Stimulated activated naive CD8-positive, alpha-beta T cell treated with anti-CD3 and anti-CD28 coated beads, Interleukin-15, Interleukin-2, amounts not matched to agents 100 ng/mL and 50 ng/mL, for 24 hours (primary cell): ENCODE measurements around the gene LINC01488.

Source experiments
- H3K27ac Mint-ChIP-seq: one replicate; pipeline ENCODE4 v1.8.0; 2021; ENCODE audit warnings: mild to moderate bottlenecking, mixed read lengths
- H3K27me3 Mint-ChIP-seq: one replicate; pipeline ENCODE4 v1.8.0; 2021; ENCODE audit warnings: mixed read lengths
- H3K36me3 Mint-ChIP-seq: one replicate; pipeline ENCODE4 v1.8.0; 2021; ENCODE audit warnings: low read depth, mixed read lengths
- H3K4me1 Mint-ChIP-seq: one replicate; pipeline ENCODE4 v1.8.0; 2021; ENCODE audit warnings: low read depth, mixed read lengths
- H3K4me3 Mint-ChIP-seq: one replicate; pipeline ENCODE4 v1.8.0; 2021; ENCODE audit warnings: mild to moderate bottlenecking, mixed read lengths
- H3K9me3 Mint-ChIP-seq: one replicate; pipeline ENCODE4 v1.8.0; 2021; ENCODE audit warnings: mixed read lengths

Gene LINC01488

DNA sequence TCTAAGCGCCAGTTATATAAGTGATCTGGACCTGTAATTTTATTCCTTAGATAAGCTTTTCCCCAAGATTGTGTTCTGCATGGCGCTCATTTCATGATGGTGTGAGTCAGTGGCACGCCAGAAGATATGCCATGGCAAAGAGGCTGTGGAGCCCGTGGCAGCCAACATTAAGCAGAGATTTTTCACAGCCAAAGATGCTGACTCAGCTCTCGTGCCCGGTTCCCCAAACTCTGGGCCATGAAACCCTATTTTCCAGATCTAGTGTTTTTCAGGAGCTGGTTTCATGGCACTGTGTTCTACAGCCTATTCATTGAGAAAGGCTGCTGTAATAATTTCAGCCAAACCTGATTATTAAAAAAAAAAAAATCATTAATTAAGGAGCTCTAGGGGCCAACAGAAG is 15.4 kb upstream of the LINC01488 start:
- Mint-ChIP-seq H3K4me3 (no peak overlapping the region), H3K36me3 (no peaks in the 10 kb centered on the region), H3K27me3 (peaks cover 10% of the 10 kb centered on the region), H3K4me1 (no peaks in the 10 kb centered on the region), H3K9me3 (peaks cover 5% of the 10 kb centered on the region), H3K27ac (no peak overlapping the region)

- Mint-ChIP-seq H3K4me1 (no peaks in the 10 kb centered on the region), H3K4me3 (no peak overlapping the region), H3K27me3 (peaks cover 9% of the 10 kb centered on the region), H3K9me3 (no peaks in the 10 kb centered on the region), H3K27ac (no peak overlapping the region), H3K36me3 (no peaks in the 10 kb centered on the region)
Measured at GRCh38 chr11:69467196-69467595, 14.3 kb upstream of the LINC01488 start.

- H3K27me3 Mint-ChIP-seq: peaks cover 7% of the 10 kb centered on the region
- no peaks in the 10 kb centered on the region for H3K9me3 Mint-ChIP-seq
- no peak overlapping the region for H3K4me3 Mint-ChIP-seq
- no peak overlapping the region for H3K27ac Mint-ChIP-seq
- H3K36me3 Mint-ChIP-seq: no peaks in the 10 kb centered on the region
- no peaks in the 10 kb centered on the region for H3K4me1 Mint-ChIP-seq
Measured at GRCh38 chr11:69467646-69468045, 13.8 kb upstream of the LINC01488 start.

GRCh38 chr11:69468221-69468620 is 13.2 kb upstream of the LINC01488 start:
- H3K36me3 Mint-ChIP-seq: no peaks in the 10 kb centered on the region
- H3K4me1 Mint-ChIP-seq: no peaks in the 10 kb centered on the region

GRCh38 chr11:69468911-69469885 is 12.3 kb upstream of the LINC01488 start:
- no peaks in the 10 kb centered on the region for H3K4me1 Mint-ChIP-seq
- H3K36me3 Mint-ChIP-seq: no peaks in the 10 kb centered on the region
- H3K4me3 Mint-ChIP-seq: no peak overlapping the region
- H3K27ac Mint-ChIP-seq: no peak overlapping the region
- H3K9me3 Mint-ChIP-seq: peaks cover 3% of the 10 kb centered on the region
- H3K27me3 Mint-ChIP-seq: peaks cover 7% of the 10 kb centered on the region

More at GRCh38 chr11:69468221-69468620, 13.2 kb upstream of the LINC01488 start:
- Mint-ChIP-seq H3K27me3 (peaks cover 7% of the 10 kb centered on the region), H3K9me3 (no peaks in the 10 kb centered on the region), H3K4me3 (no peak overlapping the region), H3K27ac (no peak overlapping the region)

DNA sequence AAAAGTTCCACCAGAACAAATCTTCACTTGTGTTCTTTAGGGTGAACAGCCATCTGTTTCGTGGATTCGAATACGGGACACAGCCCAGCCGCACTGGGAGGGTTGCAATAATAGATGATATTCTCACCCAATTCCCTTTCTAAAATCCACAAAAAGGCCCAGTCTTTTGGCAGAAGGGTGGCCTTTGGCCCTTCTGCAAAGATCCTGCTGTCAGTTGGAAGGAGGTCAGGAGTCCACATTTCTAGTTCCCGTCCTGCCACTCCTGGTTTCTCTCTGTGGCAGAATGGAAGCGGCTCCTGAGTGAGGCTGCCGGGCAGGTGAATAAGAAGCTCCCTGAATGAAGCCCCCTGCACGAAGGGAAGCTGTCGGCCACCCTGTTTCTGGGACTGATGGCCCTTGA is 11.2 kb upstream of the LINC01488 start:
- peaks cover 3% of the 10 kb centered on the region for H3K9me3 Mint-ChIP-seq
- H3K4me3 Mint-ChIP-seq: no peak overlapping the region
- peaks cover 7% of the 10 kb centered on the region for H3K27me3 Mint-ChIP-seq
- no peak overlapping the region for H3K27ac Mint-ChIP-seq
- no peaks in the 10 kb centered on the region for H3K4me1 Mint-ChIP-seq
- H3K36me3 Mint-ChIP-seq: no peaks in the 10 kb centered on the region

GRCh38 chr11:69470793-69471728 is 10.4 kb upstream of the LINC01488 start:
- no peaks in the 10 kb centered on the region for H3K4me1 Mint-ChIP-seq
- H3K27ac Mint-ChIP-seq: no peak overlapping the region
- no peaks in the 10 kb centered on the region for H3K36me3 Mint-ChIP-seq
- peaks cover 7% of the 10 kb centered on the region for H3K27me3 Mint-ChIP-seq
- H3K9me3 Mint-ChIP-seq: peaks cover 3% of the 10 kb centered on the region
- H3K4me3 Mint-ChIP-seq: no peak overlapping the region

- Mint-ChIP-seq H3K27me3 (peaks cover 7% of the 10 kb centered on the region), H3K4me3 (no peak overlapping the region), H3K4me1 (no peaks in the 10 kb centered on the region), H3K36me3 (no peaks in the 10 kb centered on the region), H3K27ac (no peak overlapping the region), H3K9me3 (peaks cover 3% of the 10 kb centered on the region)
Measured at GRCh38 chr11:69471729-69472540, 9.5 kb upstream of the LINC01488 start.

DNA sequence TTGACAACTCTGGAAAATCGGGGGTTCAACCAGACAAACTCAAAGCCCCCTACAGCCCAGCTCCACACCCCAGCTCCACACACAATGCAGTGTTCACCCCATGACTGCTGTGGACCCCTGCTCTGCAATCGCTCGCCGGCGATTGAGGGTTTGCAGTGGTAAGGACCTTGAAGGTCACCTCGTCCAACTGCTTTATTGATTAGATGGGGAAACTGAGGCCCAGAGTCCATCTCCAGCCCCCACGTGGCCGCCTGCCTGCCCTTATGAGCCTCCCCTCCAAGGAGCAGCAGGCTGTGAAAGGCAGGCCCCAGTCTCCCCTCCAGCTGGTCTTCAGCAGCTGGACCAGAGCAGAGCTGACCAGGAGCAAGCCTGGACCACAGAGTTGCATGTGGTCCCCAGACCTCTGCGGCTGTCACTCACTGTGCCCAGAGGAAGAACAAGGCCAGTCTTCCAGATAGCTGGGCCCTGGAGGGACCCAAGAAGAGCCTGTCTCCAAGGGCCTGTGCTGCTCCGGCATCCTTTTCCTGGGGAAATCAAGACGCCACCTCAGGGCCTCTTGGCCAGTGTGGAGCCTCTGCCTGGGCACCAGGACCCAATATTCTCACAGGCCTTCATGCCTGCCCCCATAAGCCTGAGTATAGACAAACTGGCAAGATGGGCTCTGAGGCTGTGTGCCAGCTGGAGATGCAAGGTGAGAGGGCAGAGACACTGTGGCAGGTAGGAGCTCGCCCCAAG is 8.8 kb upstream of the LINC01488 start:
- Mint-ChIP-seq H3K36me3 (no peaks in the 10 kb centered on the region), H3K27me3 (peaks cover 7% of the 10 kb centered on the region), H3K27ac (no peak overlapping the region), H3K4me1 (no peaks in the 10 kb centered on the region), H3K4me3 (no peak overlapping the region), H3K9me3 (peaks cover 3% of the 10 kb centered on the region)

GRCh38 chr11:69473276-69473845 is 8.1 kb upstream of the LINC01488 start:
- Mint-ChIP-seq H3K4me1 (no peaks in the 10 kb centered on the region), H3K4me3 (no peak overlapping the region), H3K27ac (no peak overlapping the region), H3K27me3 (peaks cover 7% of the 10 kb centered on the region), H3K36me3 (no peaks in the 10 kb centered on the region), H3K9me3 (peaks cover 3% of the 10 kb centered on the region)

DNA sequence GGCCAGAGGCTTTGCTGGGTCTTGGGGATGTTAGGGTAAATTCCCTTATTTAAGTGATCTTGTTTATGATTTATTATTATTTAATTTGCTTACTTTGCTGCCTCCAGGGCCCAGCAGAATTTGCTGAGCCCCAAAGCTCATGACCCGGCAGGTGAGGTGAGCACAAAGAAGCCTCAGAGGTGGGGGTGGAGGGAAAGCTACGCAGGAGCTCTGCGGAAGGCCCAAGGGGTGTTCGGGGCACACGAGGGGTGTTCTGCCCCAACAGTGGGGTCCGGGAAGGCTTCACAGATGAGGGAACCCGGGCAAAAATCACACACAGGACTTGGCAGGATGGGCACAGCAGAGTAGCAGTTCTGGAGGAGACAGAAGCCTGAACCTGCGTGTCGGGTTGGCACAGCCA is 6.7 kb upstream of the LINC01488 start:
- H3K27ac Mint-ChIP-seq: no peak overlapping the region
- H3K9me3 Mint-ChIP-seq: peaks cover 3% of the 10 kb centered on the region
- no peaks in the 10 kb centered on the region for H3K4me1 Mint-ChIP-seq
- H3K4me3 Mint-ChIP-seq: no peak overlapping the region
- H3K36me3 Mint-ChIP-seq: no peaks in the 10 kb centered on the region
- peaks cover 7% of the 10 kb centered on the region for H3K27me3 Mint-ChIP-seq

DNA sequence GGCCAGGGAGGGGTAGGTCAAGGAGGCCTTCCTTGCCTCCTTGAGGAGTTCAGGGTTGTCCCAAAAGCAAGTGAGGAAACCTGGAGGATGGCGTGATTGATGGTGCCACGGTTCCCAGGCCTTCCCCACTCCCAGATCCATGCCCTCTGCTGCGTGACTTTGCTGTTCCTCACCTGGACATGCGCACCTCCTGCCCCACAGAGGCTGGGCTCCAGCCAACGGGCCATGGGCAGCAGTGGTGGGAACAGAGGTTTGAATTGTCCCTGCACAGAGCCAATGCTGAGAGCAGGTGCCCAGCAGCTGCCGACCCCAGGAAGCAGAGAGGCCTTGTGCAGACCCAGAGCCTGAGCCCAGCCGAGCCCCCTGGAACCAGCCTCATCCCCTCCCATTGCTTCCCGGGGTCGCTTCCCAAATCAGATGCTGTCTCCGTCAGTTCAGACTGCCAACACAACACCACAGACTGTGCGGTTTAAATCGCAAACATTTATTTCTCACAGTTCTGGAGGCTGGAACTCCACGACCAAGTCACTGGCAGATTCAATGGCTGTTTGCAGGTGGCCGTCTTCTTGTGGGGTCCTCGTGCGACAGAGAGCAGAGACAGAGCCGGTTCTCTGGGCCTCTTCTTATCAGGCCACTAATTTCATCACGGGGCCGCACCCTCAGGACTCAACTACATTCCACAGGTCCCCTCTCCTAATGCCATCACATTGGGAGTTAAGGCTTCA is 6.2 kb upstream of the LINC01488 start:
- Mint-ChIP-seq H3K4me1 (no peaks in the 10 kb centered on the region), H3K4me3 (no peak overlapping the region), H3K27me3 (peaks cover 7% of the 10 kb centered on the region), H3K36me3 (no peaks in the 10 kb centered on the region), H3K9me3 (peaks cover 3% of the 10 kb centered on the region), H3K27ac (no peak overlapping the region)

GRCh38 chr11:69475866-69476471 is 5.5 kb upstream of the LINC01488 start:
- no peak overlapping the region for H3K27ac Mint-ChIP-seq
- H3K36me3 Mint-ChIP-seq: no peaks in the 10 kb centered on the region
- H3K9me3 Mint-ChIP-seq: peaks cover 3% of the 10 kb centered on the region
- H3K4me3 Mint-ChIP-seq: no peak overlapping the region
- H3K4me1 Mint-ChIP-seq: no peaks in the 10 kb centered on the region
- H3K27me3 Mint-ChIP-seq: peaks cover 7% of the 10 kb centered on the region
